Measurements from ENCODE around the gene VIM. TPM values are rescaled to one million over a fixed set of nuclear protein-coding genes. Genes with fewer than 3 reads are reported as not detected.

Gene VIM
- polyA plus RNA-seq, 2 donors = 70.1 to 174 TPM

DNA sequence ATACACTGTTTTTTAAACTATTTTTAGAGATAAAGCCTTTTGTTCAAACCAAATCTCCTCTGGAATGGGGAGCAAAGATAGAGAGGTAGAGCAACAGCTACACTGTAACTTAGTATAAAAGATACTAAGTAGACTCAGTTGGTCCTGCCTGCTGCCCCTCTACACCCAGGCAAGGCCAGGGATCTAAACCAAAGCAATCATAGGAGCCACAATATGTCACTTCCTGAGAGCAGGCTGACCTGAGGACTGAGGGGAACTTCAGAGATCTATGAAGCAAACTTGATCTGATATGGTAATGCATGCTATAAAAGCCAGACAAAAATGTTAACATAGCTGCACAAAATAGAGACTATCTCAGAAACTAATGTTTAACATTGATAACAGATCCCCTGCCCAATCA lies 19.6 kb upstream of the VIM start:
- Histone ChIP-seq H3K4me1 (ENCODE audit: control insufficient read depth in 2 of 2, insufficient read depth in 2 of 2, low read length in 1 of 2) (no peaks in the 10 kb centered on the region), H3K4me3 (ENCODE audit: low read depth in 1 of 2, low read length in 2 of 2) (no peak overlapping the region), H3K27ac (ENCODE audit: low read depth in 2 of 2, low read length in 1 of 2) (no peak overlapping the region), H3K36me3 (ENCODE audit: control insufficient read depth in 2 of 2, insufficient read depth in 2 of 2, low read length in 1 of 2) (no peaks in the 10 kb centered on the region), H3K27me3 (ENCODE audit: control insufficient read depth in 1 of 2, insufficient read depth in 2 of 2, low read length in 2 of 2) (no peaks in the 10 kb centered on the region), H3K9me3 (ENCODE audit: control insufficient read depth in 2 of 2, insufficient read depth in 1 of 2, low read depth in 1 of 2, low read length in 1 of 2) (no peaks in the 10 kb centered on the region)

DNA sequence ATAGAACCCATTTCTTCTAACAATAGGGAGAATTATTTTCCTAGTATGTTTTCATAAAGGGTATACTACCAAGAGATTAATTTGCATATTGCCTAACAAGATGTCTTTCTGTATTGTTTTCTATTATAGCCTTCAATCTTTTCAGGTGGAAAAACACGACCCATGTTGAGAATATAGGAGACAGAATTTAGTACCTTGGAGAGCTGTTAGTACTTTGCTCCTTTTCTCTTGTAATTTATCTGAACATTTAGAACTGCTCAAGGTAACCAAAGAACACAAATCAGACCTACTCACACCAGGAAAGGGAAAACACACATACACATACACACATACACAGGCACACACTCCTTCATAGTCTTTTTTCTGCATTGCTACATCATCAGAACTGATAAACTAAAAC lies 18.7 kb upstream of the VIM start:
- H3K36me3 ChIP-seq (ENCODE audit: control insufficient read depth in 2 of 2, insufficient read depth in 2 of 2, low read length in 1 of 2) = no peaks in the 10 kb centered on the region
- no peak overlapping the region for H3K27ac ChIP-seq (ENCODE audit: low read depth in 2 of 2, low read length in 1 of 2)
- H3K9me3 ChIP-seq (ENCODE audit: control insufficient read depth in 2 of 2, insufficient read depth in 1 of 2, low read depth in 1 of 2, low read length in 1 of 2) = no peaks in the 10 kb centered on the region
- no peaks in the 10 kb centered on the region for H3K4me1 ChIP-seq (ENCODE audit: control insufficient read depth in 2 of 2, insufficient read depth in 2 of 2, low read length in 1 of 2)
- H3K4me3 ChIP-seq (ENCODE audit: low read depth in 1 of 2, low read length in 2 of 2) = no peak overlapping the region
- no peaks in the 10 kb centered on the region for H3K27me3 ChIP-seq (ENCODE audit: control insufficient read depth in 1 of 2, insufficient read depth in 2 of 2, low read length in 2 of 2)
- 67 to 72% methylated on average over 1 of the region's 1 CpG for WGBS, 2 donors

DNA sequence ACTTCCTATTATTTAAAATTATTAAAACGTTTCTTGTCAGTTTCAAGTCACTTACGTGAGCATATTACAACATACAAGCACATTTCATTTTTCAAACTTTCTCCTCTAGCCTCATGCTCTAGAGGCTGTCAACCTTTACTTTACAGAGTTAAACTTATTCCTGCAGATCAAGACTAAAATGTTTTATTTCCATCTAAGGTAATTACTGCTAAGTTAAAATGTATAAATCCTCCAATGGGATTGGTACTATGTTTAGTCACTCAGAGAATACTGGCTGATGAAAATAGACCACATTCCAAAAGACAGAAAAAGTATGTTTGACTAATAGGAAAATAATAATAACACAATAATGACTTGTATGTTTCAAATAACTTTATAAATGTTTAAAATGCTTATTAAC lies 18.2 kb upstream of the VIM start:
- no peaks in the 10 kb centered on the region for H3K36me3 ChIP-seq (ENCODE audit: control insufficient read depth in 2 of 2, insufficient read depth in 2 of 2, low read length in 1 of 2)
- no peaks in the 10 kb centered on the region for H3K4me1 ChIP-seq (ENCODE audit: control insufficient read depth in 2 of 2, insufficient read depth in 2 of 2, low read length in 1 of 2)
- no peak overlapping the region for H3K4me3 ChIP-seq (ENCODE audit: low read depth in 1 of 2, low read length in 2 of 2)
- H3K27me3 ChIP-seq (ENCODE audit: control insufficient read depth in 1 of 2, insufficient read depth in 2 of 2, low read length in 2 of 2) = no peaks in the 10 kb centered on the region
- H3K27ac ChIP-seq (ENCODE audit: low read depth in 2 of 2, low read length in 1 of 2) = no peak overlapping the region
- 69 to 76% methylated on average over 2 of the region's 2 CpGs for WGBS, 2 donors
- no peaks in the 10 kb centered on the region for H3K9me3 ChIP-seq (ENCODE audit: control insufficient read depth in 2 of 2, insufficient read depth in 1 of 2, low read depth in 1 of 2, low read length in 1 of 2)

DNA sequence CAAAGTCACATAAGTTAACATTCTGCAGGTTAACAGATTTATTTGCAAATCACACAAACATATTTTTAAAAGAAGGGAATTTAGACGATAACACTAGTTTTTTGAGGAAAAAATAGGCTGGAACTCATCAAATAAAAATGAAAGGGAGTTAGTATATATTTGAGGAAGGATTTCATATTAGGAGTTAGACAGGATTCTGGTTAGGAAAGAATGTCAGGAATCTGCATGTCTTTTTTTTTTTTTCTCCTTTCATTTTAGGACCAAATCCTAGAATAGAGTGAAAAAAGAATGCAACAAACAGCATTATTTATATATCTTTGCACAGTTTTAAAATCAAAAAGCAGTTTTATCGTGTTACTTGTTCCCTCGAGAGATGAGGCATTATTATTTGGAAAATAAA lies 17.7 kb upstream of the VIM start:
- no peaks in the 10 kb centered on the region for H3K9me3 ChIP-seq (ENCODE audit: control insufficient read depth in 2 of 2, insufficient read depth in 1 of 2, low read depth in 1 of 2, low read length in 1 of 2)
- no peaks in the 10 kb centered on the region for H3K4me1 ChIP-seq (ENCODE audit: control insufficient read depth in 2 of 2, insufficient read depth in 2 of 2, low read length in 1 of 2)
- H3K36me3 ChIP-seq (ENCODE audit: control insufficient read depth in 2 of 2, insufficient read depth in 2 of 2, low read length in 1 of 2) = no peaks in the 10 kb centered on the region
- no peak overlapping the region for H3K4me3 ChIP-seq (ENCODE audit: low read depth in 1 of 2, low read length in 2 of 2)
- H3K27ac ChIP-seq (ENCODE audit: low read depth in 2 of 2, low read length in 1 of 2) = no peak overlapping the region
- H3K27me3 ChIP-seq (ENCODE audit: control insufficient read depth in 1 of 2, insufficient read depth in 2 of 2, low read length in 2 of 2) = no peaks in the 10 kb centered on the region
- WGBS, 2 donors = 54 to 62% methylated on average over 3 of the region's 3 CpGs

DNA sequence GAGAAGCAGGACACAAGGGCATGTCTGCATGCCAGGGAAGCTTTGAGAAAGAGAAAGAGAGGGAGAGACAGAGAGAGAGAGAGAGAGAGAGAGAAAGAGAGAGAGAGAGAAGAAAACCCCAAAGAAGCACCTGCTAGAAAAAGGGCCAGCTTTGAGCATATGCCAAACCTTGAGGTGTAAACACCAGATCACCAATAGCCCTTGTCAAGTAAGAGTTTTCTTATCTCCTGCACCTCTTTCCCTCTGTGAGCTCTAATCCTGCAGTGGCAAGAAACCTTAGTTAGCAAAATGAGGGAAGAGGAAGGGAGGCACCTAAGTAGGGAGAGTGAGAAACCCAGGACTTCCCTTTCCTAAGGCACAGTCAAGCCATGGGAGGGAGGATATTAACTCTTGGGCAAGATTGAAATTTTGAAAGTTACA lies 15.2 kb upstream of the VIM start:
- H3K9me3 ChIP-seq (ENCODE audit: control insufficient read depth in 2 of 2, insufficient read depth in 1 of 2, low read depth in 1 of 2, low read length in 1 of 2) = no peaks in the 10 kb centered on the region
- no peaks in the 10 kb centered on the region for H3K4me1 ChIP-seq (ENCODE audit: control insufficient read depth in 2 of 2, insufficient read depth in 2 of 2, low read length in 1 of 2)
- no peaks in the 10 kb centered on the region for H3K36me3 ChIP-seq (ENCODE audit: control insufficient read depth in 2 of 2, insufficient read depth in 2 of 2, low read length in 1 of 2)
- no peak overlapping the region for H3K27ac ChIP-seq (ENCODE audit: low read depth in 2 of 2, low read length in 1 of 2)
- H3K27me3 ChIP-seq (ENCODE audit: control insufficient read depth in 1 of 2, insufficient read depth in 2 of 2, low read length in 2 of 2) = no peaks in the 10 kb centered on the region
- H3K4me3 ChIP-seq (ENCODE audit: low read depth in 1 of 2, low read length in 2 of 2) = no peak overlapping the region

DNA sequence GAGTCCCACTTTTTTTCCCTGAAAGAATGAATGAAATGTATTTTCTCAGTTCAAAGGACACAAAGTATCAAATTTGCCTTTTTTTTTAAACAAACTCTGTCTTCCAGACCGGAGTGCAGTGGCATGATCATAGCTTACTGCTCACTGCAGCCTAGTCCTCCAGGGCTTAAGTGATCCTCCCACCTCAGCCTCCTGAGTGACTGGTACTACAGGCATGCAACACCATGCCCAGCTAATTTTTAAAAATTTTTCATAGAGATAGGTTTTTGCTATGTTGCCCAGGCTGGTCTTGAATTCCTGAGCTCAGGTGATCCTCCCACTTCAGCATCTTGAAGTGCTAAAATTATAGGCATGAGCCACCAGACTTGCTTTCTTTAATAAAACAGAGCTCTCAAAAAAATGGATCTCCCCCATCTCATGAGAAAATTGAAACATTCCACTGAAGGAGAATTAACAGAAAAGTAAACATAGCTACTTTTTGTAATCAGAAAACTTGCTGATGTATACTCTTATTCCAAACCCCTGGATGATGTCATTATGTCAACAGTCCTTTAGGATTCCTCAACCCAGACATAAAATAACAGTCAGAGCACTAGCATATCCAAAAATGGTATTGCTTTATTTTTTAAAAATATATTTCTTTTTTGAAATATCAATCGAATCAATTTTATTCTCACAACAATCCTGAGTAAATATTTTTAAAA lies 14.2 kb upstream of the VIM start:
- 80 to 81% methylated on average over 2 of the region's 2 CpGs for WGBS, 2 donors
- no peaks in the 10 kb centered on the region for H3K9me3 ChIP-seq (ENCODE audit: control insufficient read depth in 2 of 2, insufficient read depth in 1 of 2, low read depth in 1 of 2, low read length in 1 of 2)
- no peaks in the 10 kb centered on the region for H3K36me3 ChIP-seq (ENCODE audit: control insufficient read depth in 2 of 2, insufficient read depth in 2 of 2, low read length in 1 of 2)
- no peak overlapping the region for H3K27ac ChIP-seq (ENCODE audit: low read depth in 2 of 2, low read length in 1 of 2)
- no peak overlapping the region for H3K4me3 ChIP-seq (ENCODE audit: low read depth in 1 of 2, low read length in 2 of 2)
- no peaks in the 10 kb centered on the region for H3K27me3 ChIP-seq (ENCODE audit: control insufficient read depth in 1 of 2, insufficient read depth in 2 of 2, low read length in 2 of 2)
- no peaks in the 10 kb centered on the region for H3K4me1 ChIP-seq (ENCODE audit: control insufficient read depth in 2 of 2, insufficient read depth in 2 of 2, low read length in 1 of 2)

DNA sequence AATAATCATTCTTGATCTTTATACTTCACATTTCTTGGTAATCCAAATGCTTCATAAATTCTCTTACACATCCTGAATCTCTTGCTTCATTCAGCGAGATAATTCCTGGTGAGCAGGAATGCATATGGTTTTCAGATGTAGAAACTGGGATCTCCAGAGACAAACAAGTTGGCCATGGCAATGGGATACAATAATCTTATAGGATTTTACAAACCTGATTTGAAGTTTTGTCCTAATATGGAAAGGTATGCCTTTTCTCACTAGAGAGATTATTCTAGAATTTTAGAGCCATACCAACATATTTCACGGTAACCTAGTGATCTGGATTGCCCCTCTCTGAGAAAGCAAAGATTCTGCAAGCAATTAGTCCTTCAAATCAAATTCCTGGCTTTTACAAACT lies 13.5 kb upstream of the VIM start:
- WGBS, 2 donors = 83 to 86% methylated on average over 2 of the region's 2 CpGs
- no peaks in the 10 kb centered on the region for H3K36me3 ChIP-seq (ENCODE audit: control insufficient read depth in 2 of 2, insufficient read depth in 2 of 2, low read length in 1 of 2)
- no peak overlapping the region for H3K27ac ChIP-seq (ENCODE audit: low read depth in 2 of 2, low read length in 1 of 2)
- H3K4me3 ChIP-seq (ENCODE audit: low read depth in 1 of 2, low read length in 2 of 2) = no peak overlapping the region
- no peaks in the 10 kb centered on the region for H3K9me3 ChIP-seq (ENCODE audit: control insufficient read depth in 2 of 2, insufficient read depth in 1 of 2, low read depth in 1 of 2, low read length in 1 of 2)
- no peaks in the 10 kb centered on the region for H3K4me1 ChIP-seq (ENCODE audit: control insufficient read depth in 2 of 2, insufficient read depth in 2 of 2, low read length in 1 of 2)
- H3K27me3 ChIP-seq (ENCODE audit: control insufficient read depth in 1 of 2, insufficient read depth in 2 of 2, low read length in 2 of 2) = no peaks in the 10 kb centered on the region

DNA sequence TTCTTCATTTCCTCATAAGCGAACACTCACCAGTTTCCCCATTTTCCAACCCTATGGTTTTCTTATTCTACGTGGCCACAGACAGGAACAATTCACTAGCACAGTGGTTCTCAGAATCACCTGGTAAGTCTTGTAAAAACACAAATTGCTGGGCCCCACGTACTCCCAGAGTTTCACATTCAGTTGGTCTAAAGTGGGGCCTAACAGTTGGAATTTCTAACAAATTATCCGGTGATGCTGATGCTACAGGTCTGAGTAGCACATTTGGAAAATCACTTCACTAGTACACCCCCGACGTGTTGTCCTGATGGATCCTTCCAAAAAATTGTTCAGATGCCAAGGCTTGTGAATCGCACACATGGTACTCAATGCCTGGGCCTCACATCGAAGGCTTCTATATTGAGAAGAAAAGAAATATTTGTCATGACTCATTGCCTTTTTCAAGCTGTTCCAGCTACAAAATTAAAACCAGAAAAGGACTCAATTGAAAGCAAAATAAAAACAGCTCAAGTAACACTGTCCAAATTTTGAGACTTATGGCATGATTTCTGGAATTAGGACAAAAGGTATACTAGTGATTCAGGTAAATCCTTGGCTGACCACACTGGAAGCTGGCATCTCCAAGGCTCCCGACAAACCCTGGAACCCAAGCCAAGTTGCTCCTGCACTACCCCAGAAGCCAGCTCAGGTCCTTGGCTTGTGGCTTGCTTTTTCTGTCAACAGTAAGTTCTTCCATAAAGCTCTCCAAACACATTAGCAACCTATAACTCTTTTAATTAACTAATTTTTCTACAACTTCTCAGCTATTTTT lies 12.9 kb upstream of the VIM start:
- 41 to 58% methylated on average over 9 of the region's 9 CpGs for WGBS, 2 donors
- H3K36me3 ChIP-seq (ENCODE audit: control insufficient read depth in 2 of 2, insufficient read depth in 2 of 2, low read length in 1 of 2) = no peaks in the 10 kb centered on the region
- H3K9me3 ChIP-seq (ENCODE audit: control insufficient read depth in 2 of 2, insufficient read depth in 1 of 2, low read depth in 1 of 2, low read length in 1 of 2) = no peaks in the 10 kb centered on the region
- no peaks in the 10 kb centered on the region for H3K27me3 ChIP-seq (ENCODE audit: control insufficient read depth in 1 of 2, insufficient read depth in 2 of 2, low read length in 2 of 2)
- no peaks in the 10 kb centered on the region for H3K4me1 ChIP-seq (ENCODE audit: control insufficient read depth in 2 of 2, insufficient read depth in 2 of 2, low read length in 1 of 2)
- H3K4me3 ChIP-seq (ENCODE audit: low read depth in 1 of 2, low read length in 2 of 2) = no peak overlapping the region
- H3K27ac ChIP-seq (ENCODE audit: low read depth in 2 of 2, low read length in 1 of 2) = peak overlapping the region; percentile 17 to 71

DNA sequence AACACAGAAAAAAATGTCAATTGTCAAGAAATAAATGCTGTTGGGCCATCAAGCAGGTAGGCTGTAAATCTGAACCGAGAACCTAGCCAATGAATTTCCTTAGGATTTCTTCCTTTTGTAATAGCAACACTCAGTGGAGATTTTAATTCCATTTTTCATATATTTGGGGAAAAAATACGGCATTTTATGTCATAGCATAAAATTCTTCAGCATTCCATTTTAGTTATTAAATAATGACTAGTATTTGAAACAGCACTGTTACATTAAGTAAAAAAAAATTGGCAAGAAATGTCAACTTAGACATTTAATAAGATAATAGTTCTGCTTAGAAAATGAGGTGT lies 12.3 kb upstream of the VIM start:
- 85 to 89% methylated on average over 2 of the region's 2 CpGs for WGBS, 2 donors
- H3K9me3 ChIP-seq (ENCODE audit: control insufficient read depth in 2 of 2, insufficient read depth in 1 of 2, low read depth in 1 of 2, low read length in 1 of 2) = no peaks in the 10 kb centered on the region
- H3K27me3 ChIP-seq (ENCODE audit: control insufficient read depth in 1 of 2, insufficient read depth in 2 of 2, low read length in 2 of 2) = no peaks in the 10 kb centered on the region
- H3K4me1 ChIP-seq (ENCODE audit: control insufficient read depth in 2 of 2, insufficient read depth in 2 of 2, low read length in 1 of 2) = no peaks in the 10 kb centered on the region
- no peak overlapping the region for H3K27ac ChIP-seq (ENCODE audit: low read depth in 2 of 2, low read length in 1 of 2)
- no peak overlapping the region for H3K4me3 ChIP-seq (ENCODE audit: low read depth in 1 of 2, low read length in 2 of 2)
- H3K36me3 ChIP-seq (ENCODE audit: control insufficient read depth in 2 of 2, insufficient read depth in 2 of 2, low read length in 1 of 2) = no peaks in the 10 kb centered on the region

Measured in esophagus (tissue), 2 donors.